ENCODE data around the gene CCDC85C.

CCDC85C gene

DNA sequence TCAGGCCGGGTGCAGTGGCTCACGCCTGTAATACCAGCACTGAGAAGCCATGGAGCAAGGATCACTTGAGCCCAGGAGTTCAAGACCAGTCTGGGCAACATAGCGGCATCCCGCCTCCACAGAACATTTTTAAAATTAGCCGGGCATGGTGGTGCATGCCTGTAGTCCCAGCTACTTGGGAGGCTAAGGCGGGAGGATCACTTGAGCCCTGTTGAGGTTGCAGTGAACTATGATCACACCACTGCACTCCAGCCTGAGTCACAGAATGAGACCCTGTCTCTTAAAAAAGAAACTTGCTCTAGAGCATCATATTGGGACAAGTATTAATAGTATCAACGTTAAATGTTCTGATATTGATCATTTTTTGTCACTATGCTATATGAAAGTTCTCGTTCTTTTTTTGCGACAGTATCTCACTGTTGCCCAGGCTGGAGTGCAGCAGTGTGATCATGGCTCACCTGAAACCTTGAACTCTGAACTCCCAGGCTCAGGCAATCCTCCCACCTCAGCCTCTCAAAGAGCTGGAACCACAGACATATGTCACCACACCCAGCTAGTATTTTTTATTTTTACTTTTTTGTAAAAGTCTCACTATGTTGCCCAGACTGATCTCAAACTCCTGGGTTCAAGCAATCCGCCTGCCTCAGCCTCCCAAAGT lies 47.7 kb downstream of the CCDC85C start:
- DNase-seq (ENCODE audit: low spot score) = no peak

DNA sequence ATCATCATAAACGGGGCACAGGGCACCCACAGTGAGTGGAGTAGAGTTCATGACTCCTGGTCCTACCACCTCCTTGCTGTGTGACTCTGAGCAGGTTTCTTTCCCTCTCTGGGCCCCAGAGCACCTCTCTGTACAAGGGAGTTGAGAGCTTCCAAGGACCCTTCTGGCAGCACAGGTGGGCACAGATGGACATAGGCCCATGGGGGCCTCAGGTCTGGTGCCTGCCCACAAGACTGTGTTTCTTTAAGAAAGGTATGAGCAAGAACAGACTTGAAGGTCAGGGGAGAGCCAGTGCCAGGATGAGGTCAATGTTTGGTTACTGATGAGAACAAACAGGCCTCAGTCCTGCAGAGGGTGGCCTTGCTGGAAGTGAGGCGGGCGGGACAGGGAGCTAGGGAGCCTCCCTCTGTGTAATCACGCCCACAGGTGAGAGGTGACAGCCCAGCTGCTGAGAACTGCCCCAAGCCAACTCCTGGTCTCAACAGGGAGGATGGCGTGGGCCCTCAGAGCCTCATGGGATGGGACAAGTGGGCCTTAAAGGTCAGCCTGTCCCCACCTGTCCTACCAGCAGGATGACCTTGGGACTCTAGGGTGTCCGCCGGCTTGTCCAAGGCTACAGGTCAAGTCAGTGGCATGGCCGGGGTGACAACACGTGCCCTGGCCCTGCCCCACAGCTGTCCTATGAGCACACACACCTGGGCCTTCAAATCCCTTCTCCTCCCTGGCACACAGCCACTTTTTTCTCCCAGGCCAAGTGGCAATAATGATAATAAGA lies 49.1 kb downstream of the CCDC85C start:
- no peak for DNase-seq (ENCODE audit: low spot score)

DNA sequence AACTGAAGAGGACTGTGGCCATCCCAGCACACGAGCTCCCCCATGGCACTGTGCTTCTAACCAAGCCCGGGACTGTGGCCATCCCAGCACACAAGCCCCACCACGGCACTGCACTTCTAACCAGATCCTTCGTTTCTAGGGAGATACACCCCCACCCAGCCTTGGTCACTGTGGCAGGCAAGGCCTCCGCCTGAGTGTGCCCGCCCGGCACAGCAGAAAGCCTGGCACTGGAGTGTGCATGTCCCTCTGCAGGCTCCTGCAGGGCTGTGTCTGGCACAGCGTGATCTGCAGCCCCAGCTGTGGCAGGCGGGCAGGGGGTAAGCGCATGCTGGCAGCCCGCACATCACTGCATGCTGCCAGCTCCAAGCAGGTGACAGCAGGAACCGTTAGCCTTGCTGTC lies 49.8 kb downstream of the CCDC85C start:
- DNase-seq (ENCODE audit: low spot score) = no peak

DNA sequence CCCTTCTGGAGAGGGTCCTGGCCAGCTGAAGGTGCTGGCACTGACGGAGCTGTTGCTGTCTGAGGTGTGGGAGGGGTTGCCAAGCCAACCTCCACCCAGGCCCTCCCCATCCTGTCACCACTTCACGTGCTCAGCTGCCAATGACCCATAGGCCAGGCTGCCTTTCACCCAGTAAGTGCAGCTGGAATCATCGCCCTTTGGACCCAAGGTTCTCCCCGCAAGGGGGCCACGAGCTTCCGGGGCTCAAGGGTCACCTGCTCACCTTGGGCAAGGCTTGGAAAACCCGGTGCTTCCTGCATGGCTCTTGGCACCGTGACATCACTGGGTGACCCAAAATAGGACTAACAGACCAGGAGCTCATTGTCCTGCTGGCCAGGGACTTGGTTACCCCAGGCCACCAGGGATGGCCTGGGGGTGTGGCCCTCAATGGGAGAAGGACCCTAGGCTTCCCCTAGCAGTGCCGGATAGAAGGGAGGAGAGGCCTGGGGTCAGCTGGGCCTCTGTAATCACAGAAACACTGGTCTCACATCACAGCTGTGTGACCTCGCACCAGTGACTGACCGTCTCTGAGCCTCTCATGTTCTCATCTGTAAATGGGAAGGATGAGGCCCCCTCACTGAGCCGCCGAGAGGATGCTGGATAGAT lies 51.3 kb downstream of the CCDC85C start:
- DNase-seq (ENCODE audit: low spot score) = no peak

DNA sequence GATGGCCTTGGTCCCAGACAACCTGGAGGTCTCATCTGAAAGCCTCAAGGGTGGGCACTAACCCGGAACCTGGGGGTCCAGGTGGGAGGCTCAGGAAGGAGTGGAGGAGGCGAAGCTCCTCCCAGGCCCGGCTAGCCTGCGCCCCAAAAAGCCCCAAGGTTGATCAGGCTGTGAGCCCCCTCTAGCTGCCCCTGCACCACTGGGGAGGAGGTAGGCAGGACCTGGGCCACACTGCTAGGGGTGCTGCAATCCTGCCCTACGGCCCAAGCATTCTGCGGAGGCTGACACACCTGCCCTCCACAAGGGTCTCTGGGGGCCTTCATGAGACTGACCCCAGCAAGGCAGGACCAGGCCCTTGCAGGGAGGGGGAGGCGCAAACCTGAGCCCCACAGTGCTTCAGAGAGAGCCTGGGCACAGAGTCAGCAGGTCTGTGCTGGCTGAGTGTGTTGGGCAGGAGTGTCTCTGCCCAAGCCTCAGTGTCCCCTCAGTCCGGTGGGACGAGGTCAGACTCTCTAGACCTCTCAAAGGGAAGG lies 51.9 kb downstream of the CCDC85C start:
- no peak for DNase-seq (ENCODE audit: low spot score)

DNA sequence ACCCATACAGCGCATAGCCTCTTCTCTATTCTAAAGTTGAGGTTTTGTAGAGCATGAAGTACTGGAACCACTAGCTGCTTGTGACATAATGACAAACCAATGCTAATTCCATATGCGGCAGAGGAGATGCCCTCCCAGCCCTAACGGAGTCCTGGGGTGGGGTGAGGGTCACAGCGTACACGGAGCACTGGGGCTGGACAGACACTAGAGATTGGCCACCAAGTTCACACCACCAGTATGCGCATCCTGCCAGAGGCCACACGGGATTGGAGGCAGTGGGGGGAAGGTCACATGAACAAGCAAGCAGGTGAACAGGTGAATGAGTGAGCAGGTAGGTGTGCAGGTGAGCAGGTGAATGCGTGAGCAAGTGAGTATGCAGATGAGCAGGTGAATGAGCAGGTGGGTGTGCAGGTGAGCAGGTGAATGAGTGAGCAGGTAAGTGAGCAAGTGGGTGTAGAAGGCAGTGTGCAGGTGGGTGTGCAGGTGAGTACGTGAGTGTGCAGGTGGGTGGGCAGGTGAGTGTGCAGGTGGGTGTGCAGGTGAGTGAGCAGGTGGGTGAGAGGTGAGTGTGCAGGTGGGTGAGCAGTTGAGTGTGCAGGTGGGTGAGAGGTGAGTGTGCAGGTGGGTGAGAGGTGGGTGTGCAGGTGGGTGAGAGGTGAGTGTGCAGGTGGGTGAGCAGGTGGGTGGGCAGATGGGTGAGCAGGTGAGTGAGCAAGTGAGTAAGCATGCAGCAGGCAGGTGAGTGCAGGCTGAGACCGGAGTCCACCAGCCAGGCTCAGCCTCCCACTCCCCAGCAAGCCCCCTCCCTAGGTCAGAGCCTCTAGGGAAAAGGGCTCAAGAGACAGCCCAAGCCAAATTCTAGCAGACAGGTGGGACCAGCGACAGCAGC lies 52.7 kb downstream of the CCDC85C start:
- DNase-seq (ENCODE audit: low spot score) = no peak

DNA sequence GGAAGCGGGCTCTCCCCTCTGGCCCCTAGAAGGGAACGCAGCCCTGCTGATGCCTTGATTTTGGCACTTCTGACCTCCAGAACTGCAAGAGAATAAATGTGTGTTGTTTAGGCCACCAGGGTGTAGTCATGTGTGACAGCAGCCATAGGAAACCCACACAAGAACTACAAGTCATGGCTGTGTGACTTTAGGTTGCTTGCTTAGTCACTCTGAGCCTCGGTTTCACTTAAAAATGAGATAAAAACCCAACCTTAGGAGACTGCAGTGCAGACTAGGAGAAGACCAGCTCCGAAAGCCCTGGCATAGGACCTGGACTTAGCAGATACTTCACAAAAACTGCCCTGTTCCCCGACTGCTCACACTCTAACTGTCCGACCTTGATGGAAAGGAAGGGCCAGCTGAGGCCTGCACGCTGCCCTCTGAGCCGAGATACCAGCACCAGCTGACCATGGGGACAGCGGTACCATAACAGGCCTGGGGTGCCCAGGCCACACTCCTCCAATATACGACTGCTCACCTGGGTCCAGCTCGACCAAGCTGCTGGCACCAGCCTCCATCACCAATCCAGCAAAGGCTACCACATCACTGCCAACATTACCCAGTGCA lies 53.5 kb downstream of the CCDC85C start:
- DNase-seq (ENCODE audit: low spot score) = no peak

DNA sequence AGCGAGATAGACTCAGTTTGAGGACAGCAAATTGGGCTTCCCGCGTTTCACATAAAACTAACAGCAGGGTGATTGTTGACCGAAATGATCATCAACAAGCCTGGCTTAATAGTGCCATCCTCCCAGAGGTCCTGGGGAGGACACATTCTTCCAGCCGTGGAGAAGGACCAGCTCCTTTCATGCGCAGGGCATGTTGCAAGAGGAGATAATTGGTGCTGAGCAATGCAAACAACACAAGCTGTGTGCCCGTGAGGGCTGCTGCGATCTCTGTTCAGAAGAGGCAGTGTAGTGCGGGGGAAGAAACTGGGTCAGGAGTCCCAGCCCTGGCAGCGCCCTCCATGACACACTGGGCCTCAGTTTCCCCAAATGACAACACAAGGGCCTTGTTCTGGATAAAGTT lies 54.3 kb downstream of the CCDC85C start:
- no peak for DNase-seq (ENCODE audit: low spot score)

DNA sequence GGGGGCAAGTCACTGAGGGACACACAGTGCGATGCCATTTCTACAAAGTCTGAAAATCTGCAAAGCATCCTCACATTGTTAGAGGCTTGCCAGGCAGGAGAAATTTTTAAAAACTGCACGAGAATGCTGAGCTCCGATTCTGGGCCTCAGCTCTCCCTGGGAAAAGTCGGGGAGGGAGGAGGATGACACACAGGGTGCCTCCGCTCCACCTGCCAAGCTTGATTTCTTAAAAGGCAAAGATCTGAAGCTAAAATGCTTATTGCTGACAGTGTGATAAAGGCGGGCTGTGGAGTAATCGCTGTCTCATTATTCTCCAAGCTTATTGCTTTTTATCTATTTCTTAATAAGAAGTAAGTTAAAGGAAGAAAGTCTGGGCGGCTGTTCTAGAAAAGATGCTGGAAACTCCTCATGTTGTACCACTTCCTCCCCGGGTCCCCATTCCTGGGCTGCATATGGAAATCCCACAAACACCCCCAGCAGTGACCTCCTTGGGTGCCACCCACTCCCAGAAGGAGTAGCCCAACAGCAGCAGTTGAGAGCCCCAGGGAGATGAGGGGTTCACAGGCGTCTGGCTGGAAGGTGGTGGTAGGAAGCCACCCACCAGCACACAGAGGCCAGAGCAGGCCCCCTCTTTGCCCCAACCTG lies 55.0 kb downstream of the CCDC85C start:
- DNase-seq (ENCODE audit: low spot score) = peak; percentile 81

DNA sequence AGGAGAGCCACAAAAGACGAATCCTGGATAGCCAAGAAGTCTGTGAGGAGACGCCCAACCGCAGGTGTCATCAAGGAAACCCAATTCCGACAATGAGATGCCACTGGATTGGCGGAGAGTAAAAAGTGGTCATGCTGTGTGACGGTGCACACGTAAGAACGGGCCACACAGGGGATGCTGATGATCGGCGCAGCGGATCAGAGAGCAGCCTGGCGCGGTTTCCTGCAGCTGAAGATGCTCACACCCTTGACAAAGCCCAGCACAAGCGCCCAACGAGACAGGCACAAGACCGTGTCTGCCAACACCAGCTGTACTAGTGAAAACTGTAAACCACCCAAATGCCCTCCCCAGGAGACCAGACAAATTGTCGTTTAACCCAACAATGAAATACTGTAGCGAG lies 55.8 kb downstream of the CCDC85C start:
- DNase-seq (ENCODE audit: low spot score) = no peak

DNA sequence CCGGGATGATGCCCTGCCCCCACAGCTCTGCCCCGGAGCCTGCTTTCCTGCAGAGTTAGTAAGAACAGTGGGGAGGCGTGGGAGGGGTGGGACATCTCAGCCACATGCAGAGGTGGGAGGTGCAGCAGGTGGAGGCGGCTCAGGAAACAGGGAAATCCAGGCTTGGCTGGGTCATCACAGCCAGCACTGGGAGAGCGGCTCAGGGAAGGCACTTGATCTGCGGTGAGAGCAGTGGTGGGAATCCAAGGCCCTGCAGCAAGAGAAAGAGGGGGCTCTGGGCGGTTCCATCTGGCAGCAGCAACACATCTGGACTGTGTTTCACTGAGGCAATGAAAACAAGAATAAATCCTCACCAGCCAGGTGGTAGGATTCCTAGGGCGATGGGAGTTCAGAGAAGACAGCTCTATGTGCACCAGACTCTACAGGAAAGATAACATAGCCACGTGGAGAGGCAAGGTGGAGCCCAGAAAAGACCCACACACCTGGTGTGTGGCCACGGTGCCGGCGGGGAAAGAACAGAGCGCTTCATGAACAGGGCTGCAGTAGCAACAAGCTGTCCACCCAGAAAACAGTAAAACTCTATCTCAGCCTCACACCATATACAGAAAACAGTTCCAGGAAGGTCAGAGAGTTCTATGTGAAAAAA lies 57.6 kb downstream of the CCDC85C start:
- no peak for DNase-seq (ENCODE audit: low spot score)

DNA sequence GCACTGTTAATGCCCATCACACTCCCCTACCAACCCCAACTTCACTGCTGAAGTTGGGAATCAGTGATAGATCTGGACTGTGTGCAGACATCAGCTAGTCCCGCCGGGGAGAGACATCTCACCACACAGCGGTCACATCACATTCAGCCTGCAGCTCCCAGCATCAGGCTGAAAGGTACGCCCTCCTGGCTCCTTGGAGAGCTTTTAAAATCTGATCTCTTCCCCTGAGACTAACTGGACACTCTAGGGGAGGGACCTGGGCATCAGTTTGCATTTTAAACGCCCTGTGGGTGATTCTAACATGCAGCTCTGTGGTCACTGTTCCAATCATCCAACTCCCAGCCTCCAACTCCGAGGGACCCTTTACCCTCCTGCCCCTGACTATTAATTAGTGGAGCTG lies 58.4 kb downstream of the CCDC85C start:
- DNase-seq (ENCODE audit: low spot score) = no peak

DNA sequence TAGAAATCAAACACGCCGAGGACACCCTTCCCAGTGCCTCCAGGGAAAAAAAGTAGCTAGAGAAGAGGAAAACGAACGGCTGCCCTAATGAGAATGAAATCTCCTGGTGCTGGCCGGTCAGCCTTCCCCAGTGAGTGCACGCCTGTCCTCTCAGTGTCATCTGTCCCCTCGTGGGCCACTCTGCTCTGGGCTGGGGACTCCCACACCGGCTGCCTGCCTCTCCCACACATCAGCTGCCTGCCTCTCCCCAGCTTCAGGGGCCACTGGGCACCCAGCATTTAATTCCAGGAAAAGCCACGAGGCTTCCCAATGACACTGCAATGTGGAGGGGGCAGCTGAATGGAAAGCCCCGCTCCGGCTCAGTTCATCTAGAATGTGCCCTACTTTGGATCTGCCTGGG lies 59.0 kb downstream of the CCDC85C start:
- DNase-seq (ENCODE audit: low spot score) = no peak

DNA sequence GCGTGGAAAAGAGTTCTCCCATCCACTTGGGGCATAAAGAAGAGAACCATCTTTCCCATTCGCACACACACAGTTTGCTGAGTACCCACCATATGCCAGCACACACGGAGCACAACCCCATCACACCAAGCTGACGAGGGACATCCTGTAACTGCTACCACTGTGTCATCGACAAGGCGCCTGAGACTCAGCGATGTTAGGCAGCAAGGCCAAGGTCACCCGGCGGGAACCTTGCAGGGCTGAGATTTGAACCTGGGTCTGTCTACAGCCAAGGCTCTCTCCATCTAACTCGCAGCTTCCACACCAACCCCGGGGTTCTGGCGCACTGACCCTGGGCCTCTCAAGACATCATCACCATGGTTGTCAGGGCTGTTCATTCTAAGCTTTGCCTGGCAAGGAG lies 60.0 kb downstream of the CCDC85C start:
- DNase-seq (ENCODE audit: low spot score) = no peak

DNA sequence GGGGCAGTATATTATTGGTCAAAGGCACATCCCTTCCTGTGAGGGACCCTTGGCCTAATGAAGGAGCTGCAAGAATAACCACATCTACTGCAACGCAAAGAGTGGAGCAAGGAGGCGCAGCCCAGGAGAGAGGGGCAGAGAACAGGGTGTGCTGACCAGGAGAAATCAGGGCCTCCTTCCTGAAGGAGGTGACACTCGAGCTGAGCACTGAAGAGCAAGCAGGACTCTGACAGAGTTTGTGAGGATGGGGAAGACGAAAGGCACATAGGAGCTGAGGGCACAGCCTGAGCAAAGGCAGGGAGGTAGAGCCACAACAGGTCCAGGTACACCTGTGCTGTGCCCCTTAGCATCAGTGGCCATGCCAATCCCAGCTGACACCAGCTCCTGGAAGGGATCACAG lies 60.6 kb downstream of the CCDC85C start:
- no peak for DNase-seq (ENCODE audit: low spot score)

DNA sequence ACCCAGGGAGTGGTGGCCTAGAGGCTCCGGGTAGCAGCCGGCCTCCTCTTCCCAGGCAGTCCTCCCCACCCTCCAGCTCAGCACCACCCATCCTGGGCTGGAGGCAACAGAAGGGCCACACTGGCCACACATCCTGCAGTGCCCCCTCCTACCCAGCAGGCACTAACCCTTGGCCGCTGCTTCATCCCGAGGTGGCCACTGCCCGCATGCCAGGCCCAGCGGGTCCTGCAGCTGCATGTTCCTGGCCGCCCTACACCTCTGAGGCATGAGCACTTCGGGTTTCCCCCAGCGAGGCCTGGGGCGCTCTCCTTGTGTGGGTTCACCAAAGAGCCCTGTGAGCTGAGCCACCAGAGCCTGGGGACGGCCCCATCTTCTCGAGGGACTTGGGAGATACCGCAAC lies 61.4 kb downstream of the CCDC85C start:
- no peak for DNase-seq (ENCODE audit: low spot score)

DNA sequence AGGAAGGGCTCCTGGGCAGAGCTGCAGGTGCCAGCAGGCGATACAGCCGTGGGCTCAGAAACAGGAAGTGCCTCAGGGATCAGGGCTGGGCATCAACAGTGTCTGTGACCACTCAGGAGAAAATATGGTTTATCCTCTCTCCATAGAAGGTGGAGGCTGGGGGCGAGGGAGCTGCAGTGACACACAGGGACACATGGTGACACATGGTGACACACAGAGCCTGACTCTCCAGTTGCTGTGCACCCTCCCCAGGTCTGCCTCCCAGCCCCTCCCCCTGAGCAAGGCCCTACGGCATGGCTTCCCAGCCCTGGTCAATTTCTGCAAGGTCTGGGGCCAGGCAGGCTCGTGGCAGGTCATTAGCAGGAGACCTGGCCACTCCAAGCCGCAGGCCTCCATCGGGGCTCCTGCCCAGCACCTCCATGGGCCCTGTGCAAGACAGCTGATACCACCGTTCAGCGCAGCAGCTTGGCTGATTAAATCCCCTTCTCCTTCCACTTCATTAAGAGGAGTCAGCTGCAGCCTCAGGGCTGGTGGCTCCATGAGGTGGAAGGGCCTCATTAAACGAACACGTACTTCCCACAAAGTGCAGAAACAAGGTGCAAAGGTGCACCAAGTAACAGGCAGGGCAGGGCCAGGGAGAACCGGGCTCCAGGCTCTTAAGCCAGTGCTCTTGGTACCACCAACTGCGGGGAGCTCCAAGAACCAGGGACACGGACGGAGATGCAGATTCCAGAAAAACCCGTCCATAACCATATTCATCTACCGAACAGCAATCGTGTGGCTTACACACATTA lies 62.1 kb downstream of the CCDC85C start:
- no peak for DNase-seq (ENCODE audit: low spot score)

DNA sequence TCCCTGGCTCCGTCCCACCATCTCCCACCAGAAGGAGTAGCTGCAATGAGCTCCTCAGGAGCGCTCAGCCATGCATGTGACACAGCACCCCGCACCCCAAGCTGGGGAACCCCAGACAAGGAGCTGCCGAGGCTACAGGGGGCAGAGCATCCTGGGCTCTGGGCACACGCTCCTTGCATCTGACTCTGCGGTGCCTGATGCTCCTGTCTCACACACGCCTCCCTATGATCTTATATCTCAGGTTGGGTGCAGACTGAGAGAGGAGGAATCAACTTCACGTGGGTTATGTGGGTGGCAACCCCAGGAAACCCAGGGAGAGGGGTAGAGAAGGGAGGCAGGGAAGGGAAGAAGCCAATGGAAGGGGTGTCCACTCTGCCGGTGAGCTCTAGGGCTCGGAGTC lies 62.8 kb downstream of the CCDC85C start:
- peak; percentile 55 for DNase-seq (ENCODE audit: low spot score)

DNA sequence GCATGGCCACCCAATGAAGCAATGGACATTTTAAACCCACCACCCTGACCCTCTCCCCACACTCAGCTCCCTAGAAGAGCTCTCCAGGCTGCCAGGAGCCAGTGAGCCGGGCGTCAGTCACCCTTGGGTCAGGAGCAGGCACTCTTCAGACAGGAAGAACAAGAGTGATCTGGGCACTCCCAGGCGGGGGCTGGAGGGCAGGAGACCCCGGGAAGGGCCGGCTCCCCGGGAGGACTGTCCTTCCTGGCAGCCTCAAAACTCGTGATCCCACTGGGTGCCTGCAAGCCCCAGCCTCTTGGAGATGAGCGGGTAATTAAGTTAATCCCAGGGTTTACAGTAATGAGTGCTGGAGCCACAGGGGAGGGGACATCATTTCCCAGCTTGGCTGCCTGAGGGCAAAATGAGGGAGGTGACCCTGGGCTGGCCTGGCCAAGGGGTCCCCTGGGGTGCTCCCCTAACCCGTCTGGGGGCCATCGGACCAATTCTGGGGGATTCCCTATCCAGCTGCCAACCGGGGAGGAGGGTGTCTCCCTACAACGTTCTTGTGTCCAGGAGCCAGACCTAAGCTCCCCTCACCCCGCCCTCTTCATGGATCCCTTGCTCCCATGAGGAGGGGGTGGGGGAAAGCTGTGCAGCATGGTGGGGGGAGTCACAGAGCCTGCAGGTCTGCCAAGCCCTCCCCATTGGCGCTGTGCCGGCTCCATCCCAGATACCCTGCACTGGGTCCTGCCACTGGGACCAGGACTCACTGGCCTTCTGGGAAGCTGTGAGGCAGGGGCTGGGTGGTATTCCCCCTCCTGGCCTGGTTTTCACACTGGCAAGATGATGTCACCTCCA lies 63.6 kb downstream of the CCDC85C start:
- no peak for DNase-seq (ENCODE audit: low spot score)
